Stromal cell of bone marrow (primary cell): ENCODE measurements around the gene HBD.
"Not testable (repeated sequence)": the region's sequence is repeated elsewhere in the genome, so short reads cannot be mapped to it uniquely, and the experiment has no call there.

ENCODE experiments used
- DNase-seq: peaks from one replicate; pipeline ENCODE4 v3.0.0-alpha.2; 2012; ENCODE audit warnings: low read depth

HBD gene

DNA sequence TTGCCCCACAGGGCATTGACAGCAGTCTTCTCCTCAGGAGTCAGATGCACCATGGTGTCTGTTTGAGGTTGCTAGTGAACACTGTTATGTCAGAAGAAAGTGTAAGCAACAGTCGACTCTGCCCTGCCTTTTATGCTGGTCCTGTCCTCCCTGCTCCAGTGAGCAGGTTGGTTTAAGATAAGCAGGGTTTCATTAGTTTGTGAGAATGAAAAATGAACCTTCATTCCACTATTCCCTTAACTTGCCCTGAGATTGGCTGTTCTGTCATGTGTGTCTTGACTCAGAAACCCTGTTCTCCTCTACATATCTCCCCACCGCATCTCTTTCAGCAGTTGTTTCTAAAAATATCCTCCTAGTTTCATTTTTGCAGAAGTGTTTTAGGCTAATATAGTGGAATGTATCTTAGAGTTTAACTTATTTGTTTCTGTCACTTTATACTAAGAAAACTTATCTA is at the start of gene HBD:
Gene HBD, minus strand, starts transcription at position 103 of the 454 bp plus-strand sequence. Its CDS starts 50 bp downstream, at position 53.
- peak; percentile 8 for DNase-seq

DNA sequence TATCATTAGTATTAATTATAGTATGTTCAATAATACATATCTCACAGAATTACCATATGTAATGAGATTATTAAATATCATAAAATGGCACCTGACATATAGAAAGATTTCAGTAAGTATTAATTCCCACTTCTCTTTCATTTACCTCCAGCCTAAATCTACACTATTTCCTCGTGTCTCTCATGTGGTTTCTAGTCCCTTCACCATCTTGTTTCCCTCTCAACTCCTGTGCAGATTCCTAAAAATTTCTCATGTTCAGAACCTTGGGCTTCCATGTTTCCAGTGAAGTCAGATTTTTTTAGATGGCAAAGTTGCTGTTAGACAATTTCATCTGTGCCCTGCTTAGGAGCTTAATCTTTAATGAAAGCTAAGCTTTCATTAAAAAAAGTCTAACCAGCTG is 49.6 kb upstream of the HBD start:
- DNase-seq, result no peak

DNA sequence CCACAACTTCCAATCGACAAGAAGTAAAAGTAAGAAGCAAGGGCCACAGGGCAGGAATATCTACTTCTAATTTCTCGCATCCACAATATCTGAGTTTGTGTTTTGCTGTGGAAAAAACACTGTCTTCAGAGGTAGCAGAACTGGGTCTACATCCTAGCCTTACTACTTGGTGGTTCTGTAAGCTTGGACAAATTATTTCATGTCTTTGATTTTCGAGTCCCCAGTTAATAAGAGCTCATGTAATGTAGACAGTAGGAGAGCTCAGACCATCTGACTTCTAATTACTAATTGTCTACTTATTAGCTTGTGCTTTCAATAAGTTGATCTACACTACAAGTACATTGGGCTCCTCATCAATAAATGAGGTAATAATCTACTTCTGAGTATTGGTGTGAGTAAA is 48.8 kb upstream of the HBD start:
- DNase-seq, result no peak

DNA sequence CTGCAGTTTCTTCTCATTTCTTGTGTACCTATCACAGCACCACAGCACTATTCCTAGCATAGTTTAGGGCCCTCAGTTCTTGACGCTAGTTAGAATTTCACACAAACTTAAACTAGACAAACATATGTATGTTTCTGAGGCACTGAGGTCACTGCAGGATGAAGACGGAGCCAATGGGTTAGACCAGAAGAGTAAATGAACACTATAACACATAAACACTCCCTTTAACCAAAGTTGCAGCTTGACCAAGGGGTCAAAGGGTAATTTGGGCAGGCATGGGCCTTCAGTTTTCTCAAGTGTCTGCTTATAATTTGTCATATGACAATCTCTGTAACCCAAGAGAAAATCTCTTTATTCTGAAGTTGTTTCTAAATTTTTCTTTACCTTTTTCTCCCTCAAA is 48.3 kb upstream of the HBD start:
- DNase-seq, result no peak

DNA sequence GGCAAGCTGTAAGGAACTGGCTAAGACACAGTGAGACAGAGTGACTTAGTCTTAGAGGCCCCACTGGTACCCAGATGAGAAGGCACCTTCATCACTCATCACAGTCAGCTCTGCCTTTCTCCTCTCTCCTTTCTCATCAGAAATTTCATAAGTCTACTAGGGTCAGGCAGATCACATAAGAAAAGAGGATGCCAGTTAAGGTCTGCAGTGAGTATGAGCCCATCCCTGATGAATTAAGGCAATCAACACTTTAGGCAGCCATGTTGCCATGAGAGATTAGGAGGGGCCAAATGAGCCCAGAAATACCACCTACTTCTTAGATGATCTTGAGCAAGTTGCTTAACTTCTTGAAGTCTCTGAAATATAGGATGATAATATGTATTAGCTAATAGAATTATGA is 47.3 kb upstream of the HBD start:
- no peak for DNase-seq

DNA sequence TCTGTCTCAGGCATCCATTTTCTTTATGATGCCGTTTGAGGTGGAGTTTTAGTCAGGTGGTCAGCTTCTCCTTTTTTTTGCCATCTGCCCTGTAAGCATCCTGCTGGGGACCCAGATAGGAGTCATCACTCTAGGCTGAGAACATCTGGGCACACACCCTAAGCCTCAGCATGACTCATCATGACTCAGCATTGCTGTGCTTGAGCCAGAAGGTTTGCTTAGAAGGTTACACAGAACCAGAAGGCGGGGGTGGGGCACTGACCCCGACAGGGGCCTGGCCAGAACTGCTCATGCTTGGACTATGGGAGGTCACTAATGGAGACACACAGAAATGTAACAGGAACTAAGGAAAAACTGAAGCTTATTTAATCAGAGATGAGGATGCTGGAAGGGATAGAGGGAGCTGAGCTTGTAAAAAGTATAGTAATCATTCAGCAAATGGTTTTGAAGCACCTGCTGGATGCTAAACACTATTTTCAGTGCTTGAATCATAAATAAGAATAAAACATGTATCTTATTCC is 46.4 kb upstream of the HBD start:
- peak; percentile 100 for DNase-seq

DNA sequence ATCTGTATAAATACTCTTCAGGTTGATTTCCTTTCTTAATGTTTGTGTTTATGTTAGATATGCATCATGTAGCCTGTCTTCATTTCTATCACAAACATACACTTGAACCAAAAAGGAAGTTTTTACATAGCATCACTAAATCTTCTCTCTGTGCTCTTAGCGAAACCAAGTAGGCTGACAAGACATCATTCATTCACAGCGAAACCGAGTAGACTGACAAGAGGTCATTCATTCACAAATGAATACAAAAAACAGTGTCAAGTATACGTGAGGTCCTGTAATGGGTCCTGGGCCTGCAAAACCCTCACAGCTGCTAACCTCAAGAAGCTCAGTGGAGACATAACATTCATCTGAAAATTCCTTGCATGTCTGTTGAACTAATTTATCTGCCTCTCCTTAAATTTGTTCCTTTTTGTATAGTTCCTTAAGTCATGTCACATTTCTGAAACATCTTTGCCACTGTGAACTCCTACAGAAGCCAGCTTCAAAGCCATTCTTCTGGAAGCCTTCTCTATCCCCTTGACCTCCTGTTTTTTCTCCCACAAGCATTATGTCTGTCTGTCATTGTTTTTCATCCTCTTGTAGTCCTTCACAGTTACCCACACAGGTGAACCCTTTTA is 45.3 kb upstream of the HBD start:
- no peak for DNase-seq

DNA sequence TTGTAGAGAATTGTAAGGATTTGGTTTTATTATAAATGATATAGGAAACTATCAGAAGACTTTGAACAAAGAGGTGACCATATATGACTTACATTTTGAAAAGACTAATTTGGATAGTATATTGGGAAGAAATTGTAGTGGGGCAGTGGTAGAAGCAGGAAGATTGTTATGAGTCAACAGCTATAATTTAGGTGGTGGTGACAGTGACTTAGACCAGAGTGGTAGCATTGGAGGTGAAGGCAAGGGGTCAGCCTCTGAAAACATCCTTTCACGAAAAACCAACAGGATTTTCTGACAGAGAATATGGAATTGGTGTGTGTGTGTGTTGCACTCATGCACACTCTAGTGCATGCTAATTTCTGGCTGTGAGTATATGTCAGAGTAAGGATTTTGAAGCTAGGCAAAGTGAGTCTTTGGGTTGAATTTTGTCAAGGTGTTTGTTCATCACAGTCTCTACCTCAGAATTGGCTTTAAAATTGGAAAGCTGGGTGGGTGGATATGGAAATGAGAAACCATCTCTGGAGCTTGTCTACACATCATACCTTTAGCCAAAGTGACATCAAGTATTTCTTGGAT is 43.6 kb upstream of the HBD start:
- no peak for DNase-seq

DNA sequence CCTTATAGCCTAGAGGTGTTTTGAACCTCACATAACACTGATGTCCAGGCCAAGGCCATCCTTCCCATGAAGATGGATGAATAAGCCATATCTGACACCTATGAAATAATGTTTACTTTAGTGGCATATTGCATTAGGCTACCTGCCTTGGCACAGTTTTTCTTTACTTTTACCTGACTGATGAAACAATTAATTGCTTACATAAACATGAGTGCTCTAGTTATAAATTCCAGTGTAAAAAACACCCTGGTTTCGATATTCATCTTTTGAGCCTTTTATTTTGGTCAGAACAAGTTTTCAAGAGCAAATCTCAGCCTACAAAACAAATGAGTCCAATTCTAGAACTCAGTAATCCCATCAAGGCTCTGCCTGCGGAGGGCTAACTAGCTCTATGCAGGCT is 42.4 kb upstream of the HBD start:
- DNase-seq, result no peak

DNA sequence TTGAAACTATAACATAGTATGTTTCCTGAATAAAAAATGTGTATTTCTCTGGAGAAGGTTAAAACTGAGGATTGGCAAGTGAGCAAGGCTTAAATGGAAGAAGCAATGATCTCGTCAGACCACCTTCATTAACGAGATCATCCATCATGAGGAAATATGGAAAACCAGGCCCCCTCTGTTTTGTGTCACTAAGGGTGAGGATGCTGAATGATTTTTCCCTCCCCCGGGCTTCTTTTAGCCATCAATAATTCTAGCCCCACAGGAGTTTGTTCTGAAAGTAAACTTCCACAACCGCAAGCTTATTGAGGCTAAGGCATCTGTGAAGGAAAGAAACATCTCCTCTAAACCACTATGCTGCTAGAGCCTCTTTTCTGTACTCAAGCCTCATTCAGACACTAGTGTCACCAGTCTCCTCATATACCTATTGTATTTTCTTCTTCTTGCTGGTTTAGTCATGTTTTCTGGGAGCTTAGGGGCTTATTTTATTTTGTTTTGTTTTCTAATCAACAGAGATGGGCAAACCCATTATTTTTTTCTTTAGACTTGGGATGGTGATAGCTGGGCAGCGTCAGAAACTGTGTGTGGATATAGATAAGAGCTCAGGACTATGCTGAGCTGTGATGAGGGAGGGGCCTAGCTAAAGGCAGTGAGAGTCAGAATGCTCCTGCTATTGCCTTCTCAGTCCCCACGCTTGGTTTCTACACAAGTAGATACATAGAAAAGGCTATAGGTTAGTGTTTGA is 41.3 kb upstream of the HBD start:
- DNase-seq, result no peak

DNA sequence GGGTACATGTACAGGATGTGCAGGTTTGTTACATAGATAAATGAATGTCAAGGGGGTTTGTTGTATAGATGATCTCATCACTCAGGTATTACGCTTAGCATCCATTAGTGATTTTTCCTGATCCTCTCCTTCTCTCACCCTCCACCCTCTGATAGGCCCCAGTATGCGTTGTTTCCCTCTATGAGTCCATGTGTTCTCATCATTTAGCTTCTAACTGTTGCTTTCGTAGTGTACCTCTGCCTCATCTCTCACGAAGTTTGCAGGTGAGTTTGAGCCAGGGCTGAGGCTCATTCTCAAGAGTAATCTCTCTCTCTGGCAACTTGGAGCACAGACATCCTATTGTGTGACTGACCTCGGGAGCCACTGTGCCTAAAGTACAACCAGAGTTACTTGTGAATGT is 40.1 kb upstream of the HBD start:
- DNase-seq, result no peak

DNA sequence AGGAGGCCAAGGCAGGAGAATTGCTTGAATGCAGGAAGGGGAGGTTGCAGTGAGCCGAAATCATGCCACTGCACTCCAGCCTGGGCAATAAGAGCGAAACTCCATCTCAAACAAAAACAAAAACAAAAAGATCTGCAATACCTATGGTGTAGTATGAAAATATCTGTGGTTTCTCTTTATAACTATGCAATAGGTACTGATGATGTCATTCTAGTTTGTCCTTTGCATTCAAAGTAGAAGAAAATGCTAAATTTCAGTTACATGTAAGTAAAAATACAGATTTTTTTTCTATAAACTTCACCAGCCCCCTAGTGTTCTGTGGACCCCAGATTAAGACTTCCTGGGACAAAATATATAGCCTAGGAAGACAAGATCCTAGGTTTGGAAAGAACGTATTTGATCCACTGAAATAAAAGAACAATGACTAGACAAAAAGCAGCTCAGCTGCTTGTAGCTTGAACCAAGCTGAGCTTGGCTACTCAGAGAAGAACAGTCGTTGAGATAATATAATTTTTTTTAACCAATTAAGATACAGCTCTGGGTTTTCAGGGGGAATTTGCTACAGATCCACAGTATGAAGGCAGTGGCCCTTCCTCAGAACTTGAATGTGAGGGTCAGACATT is 38.2 kb upstream of the HBD start:
- no peak for DNase-seq

DNA sequence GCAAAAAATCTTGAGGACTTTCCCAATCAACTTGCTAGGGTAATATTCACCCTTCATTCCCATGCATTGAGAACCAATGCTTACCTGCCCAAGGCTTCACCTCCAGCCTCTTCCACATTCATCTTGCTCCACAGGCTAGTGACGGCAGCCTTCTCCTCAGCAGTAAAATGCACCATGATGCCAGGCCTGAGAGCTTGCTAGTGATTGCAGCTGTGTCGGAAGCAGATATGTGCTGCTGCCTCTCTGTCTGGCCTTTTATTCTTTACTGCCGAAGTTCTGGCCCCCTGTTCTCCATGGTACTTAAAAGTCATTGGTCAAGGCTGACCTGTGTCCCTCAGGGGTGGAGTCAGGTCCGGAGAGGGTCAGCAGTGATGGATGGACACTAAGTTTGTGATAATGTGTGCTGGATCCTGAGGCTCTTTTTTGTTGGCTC is 35.4 kb upstream of the HBD start, which contains the start of gene HBE1:
Gene HBE1, minus strand, starts transcription at position 231 of the 433 bp plus-strand sequence. Its CDS starts 55 bp downstream, at position 176.
- DNase-seq, result no peak

DNA sequence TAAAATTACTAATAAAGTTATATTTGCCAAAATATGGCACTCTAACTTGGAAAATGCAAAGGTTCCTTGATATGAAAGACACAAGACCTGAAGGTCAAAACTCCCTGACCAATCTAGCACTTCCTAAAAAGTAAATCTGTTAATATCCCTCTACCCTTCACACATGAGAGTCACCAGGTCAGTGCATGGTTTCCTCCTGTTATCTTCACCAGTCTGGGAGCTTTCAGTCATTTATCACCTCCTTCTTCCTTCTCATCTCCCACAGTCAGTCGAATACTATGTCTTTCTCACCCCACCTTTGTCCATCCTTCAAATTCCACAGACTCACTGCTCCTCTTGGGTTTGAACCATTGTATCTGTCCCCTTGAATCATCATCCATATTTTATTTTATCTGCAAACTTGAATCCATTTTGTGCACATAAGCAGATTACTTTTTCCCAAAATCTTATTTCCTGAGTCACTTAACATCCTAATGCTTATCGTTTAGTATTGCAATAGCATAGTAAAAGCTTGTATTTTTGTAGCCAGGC is 32.8 kb upstream of the HBD start:
- DNase-seq, result no peak

DNA sequence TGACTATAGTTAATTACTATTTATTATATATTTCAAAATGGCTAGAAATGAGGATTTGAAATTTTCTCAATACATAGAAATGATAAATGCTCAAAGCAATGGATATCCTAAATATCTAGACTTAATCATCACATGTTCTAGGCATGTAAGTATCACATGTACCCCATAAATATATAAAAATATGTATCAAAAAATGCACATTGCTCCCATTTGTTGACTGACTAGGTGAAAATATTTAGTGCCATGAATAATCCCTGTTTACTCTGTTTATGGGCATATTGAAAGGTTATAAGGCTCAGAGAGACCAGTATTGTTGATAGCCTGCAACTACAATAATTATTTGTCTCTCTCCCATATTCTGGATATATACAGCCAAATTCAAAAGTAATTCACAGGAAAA is 32.3 kb upstream of the HBD start:
- DNase-seq, result no peak

DNA sequence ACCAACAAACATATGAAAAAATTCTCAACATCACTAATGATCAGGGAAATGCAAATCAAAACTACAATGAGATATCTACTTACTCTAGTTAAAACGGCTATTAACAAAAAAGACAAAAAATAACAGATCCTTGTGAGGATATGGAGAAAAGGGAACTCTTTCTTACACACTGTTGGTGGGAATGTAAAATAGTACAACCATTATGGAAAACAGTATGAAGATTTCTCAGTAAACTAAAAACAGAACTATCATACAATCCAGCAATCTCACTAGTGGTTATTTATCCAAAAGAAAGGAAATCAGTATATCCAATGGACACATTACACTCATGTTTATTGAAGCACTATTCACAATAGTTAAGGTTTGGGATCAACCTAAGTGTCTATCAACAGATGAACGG is 31.5 kb upstream of the HBD start:
- no peak for DNase-seq

DNA sequence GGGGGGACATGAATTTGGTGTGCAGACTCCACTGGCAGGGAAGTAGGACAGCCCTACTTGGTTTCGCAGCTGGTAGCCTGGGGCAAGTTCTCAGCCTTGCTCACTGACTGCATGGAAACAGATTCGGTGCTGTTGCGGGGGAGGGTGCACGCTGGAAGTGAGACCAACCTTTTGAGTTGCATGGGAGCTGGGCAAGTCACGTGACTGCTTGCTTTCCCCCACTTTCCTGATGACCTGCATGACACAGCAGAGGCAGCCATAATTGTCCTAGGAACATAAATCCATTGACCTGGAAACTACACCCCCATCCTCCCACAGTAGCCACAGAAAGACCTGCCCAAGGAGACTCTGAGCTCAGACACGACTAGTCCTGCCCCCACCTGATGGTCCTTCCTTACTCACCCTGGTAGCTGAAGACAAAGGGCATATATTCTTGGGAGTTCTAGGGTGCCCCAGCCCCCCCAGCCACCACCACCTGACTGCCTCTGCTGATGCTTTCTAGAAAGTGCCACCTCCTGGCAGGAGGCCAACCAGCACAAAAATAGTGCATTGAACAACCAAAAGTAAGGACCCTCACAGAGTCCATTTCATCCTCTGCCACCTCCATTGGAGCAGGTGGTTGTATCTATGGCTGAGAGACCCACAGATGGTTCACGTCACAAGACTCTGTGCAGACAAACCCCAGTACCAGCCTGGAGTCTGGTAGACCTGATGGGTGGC is 24.4 kb upstream of the HBD start:
- no peak for DNase-seq

DNA sequence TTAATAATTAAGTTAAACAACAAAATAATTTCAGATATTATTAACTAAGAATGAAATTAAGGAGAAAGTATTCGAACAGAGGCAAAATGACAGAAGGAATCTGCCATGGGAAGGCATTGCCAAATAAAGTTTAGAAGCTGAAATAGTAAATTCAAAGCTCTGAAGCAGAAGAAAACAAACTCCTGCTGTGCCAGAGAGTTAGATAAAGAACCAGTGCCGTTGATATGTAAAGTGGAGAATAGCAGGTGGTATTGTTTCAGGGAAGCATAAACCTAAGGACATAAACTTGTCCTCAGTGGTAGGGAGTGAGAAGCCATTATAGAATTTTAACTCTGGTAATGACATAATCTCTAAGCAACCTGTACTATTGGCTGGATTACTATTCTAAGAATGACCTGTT is 23.0 kb upstream of the HBD start:
- DNase-seq, result no peak

DNA sequence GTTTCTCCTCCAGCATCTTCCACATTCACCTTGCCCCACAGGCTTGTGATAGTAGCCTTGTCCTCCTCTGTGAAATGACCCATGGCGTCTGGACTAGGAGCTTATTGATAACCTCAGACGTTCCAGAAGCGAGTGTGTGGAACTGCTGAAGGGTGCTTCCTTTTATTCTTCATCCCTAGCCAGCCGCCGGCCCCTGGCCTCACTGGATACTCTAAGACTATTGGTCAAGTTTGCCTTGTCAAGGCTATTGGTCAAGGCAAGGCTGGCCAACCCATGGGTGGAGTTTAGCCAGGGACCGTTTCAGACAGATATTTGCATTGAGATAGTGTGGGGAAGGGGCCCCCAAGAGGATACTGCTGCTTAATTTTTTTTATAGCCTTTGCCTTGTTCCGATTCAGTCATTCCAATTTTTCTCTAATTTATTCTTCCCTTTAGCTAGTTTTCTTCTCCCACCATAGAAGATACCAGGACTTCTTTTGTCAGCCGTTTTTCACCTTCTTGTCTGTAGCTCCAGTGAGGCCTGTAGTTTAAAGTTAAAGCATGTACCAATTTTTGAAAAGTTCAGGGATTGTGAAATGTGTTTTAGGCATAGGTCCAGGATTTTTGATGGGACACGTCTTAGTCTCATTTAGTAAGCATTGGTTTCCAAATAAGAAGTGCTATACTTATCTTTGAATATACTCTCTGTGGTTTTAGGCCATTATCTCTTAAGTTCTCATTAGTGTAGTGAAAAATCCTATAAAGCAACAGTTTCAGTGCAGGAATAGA is 20.5 kb upstream of the HBD start, which contains the start of gene HBG2:
Gene HBG2, minus strand, starts transcription at position 136 of the 768 bp plus-strand sequence. Its CDS starts 53 bp downstream, at position 83.
- peak; percentile 2 for DNase-seq

DNA sequence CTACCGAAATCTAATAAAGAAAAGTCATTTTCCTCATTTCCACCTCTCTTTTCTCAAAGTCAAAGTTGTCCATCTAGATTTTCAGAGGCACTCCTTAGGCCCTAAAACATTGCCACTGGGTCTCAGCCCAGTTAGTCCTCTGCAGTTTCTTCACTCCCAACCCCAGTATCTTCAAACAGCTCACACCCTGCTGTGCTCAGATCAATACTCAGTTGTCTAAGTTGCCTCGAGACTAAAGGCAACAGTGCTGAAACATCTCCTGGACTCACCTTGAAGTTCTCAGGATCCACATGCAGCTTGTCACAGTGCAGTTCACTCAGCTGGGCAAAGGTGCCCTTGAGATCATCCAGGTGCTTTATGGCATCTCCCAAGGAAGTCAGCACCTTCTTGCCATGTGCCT is 19.7 kb upstream of the HBD start:
- not testable (repeated sequence) for DNase-seq

DNA sequence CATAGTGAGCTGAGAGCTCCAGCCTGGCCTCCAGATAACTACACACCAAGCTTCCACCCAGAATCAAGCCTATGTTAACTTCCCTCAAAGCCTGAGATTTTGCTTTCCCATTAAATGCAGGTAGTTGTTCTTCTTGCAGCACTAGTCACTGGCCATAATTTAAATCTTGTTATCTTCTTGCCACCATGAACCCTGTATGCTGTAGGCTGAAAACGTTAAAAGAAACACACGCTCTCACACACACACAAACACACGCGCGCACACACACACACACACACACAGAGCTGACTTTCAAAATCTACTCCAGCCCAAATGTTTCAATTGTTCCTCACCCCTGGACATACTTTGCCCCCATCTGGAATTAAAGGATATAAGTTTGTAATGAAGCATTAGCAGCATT is 19.2 kb upstream of the HBD start:
- not testable (repeated sequence) for DNase-seq
